Measurements from ENCODE around the gene MYL3.

DNA sequence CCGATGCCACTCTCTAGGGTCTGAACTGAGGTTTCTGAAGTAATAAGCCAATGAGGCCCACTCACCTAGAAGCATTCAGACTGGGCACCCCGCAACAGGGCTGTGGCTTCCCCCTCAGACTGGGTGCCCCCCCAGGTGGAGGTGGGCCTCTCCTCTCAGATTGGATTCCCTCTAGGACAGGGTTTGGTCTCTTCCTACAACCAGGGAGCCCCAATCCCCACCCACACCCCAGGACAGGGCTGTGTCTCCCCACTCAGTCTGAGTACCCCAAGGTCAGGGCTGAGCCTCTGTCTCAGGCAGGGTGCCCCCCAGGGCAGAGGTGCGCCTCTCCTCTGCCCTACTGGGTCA is 41.9 kb upstream of the MYL3 start:
- TF ChIP-seq POLR2A (IDR thresholded peaks at IDR 0.05; ENCODE audit: low read length) (no peak), GATA1 (IDR thresholded peaks at IDR 0.05; ENCODE audit: low read depth, low read length) (no peak)

Data from erythroblast (primary cell).